22Rv1 (cell line): ENCODE results near the gene GSTM1.

Source experiments
- CTCF ChIP-seq: fragments of 450-650 bp; IDR thresholded peaks from 2 replicates; pipeline ENCODE4 v1.5.1; 2017; ENCODE audit warnings: mild to moderate bottlenecking
- ZFX ChIP-seq: fragments of 450-650 bp; IDR thresholded peaks from 2 replicates; pipeline ENCODE4 v1.6.1; 2017; ENCODE audit warnings: antibody characterized with exemption, borderline replicate concordance

GRCh38 chr1:109728870-109729269, 41.3 kb downstream of the GSTM1 start:
- TF ChIP-seq CTCF (no peak), ZFX (no peak)
